Tibial nerve (tissue), 4 donors: Measurements from ENCODE around the gene SDR39U1. TPM values are rescaled to one million over a fixed set of nuclear protein-coding genes. Genes with fewer than 3 reads are reported as not detected.

Experiments used
- DNase-seq, 2 donors: peaks; one replicate each; pipeline ENCODE4 v3.0.0-alpha.2; 2019; ENCODE audit warnings: low spot score in 2 of 2
- H3K27ac ChIP-seq, 4 donors: fragments of 200-600 bp; sonication (generic) in 3 of 4; one replicate each; pipeline ENCODE4 v1.5.1; 2017 to 2019; ENCODE audit warnings: mild to moderate bottlenecking in 1 of 4
- H3K27me3 ChIP-seq, 2 donors: fragments of 200-600 bp; sonication (generic) in 1 of 2; one replicate each; pipeline versions ENCODE4 v1.5.1 to v1.6.0; 2017 to 2019
- H3K36me3 ChIP-seq, 3 donors: fragments of 200-600 bp; sonication (generic); one replicate each; pipeline ENCODE4 v1.5.1; 2018 to 2019
- H3K4me1 ChIP-seq, 4 donors: fragments of 200-600 bp; sonication (generic) in 3 of 4; one replicate each; pipeline ENCODE4 v1.5.1; 2017 to 2019
- H3K4me3 ChIP-seq, 4 donors: fragments of 200-600 bp; sonication (generic) in 3 of 4; one replicate each; pipeline ENCODE4 v1.5.1; 2017 to 2019; ENCODE audit warnings: mild to moderate bottlenecking in 1 of 4, moderate library complexity in 1 of 4
- H3K9me3 ChIP-seq, 4 donors: fragments of 200-600 bp; sonication (generic) in 3 of 4; one replicate each; pipeline ENCODE4 v1.5.1; 2017 to 2019
- CTCF ChIP-seq, 5 experiments: fragments of 200-600 bp in 3 of 5; fragments of 450-650 bp in 2 of 5; sonication (generic) in 3 of 5; IDR thresholded peaks; one replicate each; pipeline ENCODE4 v1.5.1; 2016 to 2019; ENCODE audit warnings: antibody characterized with exemption in 5 of 5, mild to moderate bottlenecking in 3 of 5, moderate library complexity in 2 of 5
- EP300 ChIP-seq, 2 donors: sonication (generic); formaldehyde crosslinking; IDR thresholded peaks; one replicate each; pipeline ENCODE4 v1.6.1; 2017; ENCODE audit warnings: antibody characterized with exemption in 2 of 2, mild to moderate bottlenecking in 1 of 2
- POLR2A ChIP-seq, 2 donors: fragments of 450-650 bp; IDR thresholded peaks; one replicate each; pipeline ENCODE4 v1.6.1; 2017; ENCODE audit warnings: antibody characterized with exemption in 2 of 2, mild to moderate bottlenecking in 2 of 2, moderate library complexity in 2 of 2
- WGBS, 2 donors: methylation state at CpG; one replicate each; pipeline ENCODE4 v1.1.5; 2018; 5-methylcytosine and 5-hydroxymethylcytosine counted together
- total RNA-seq, 4 donors: library from RNA; depleted of rRNA; stranded (reverse); fragments of >200 nt; gene quantifications; one replicate each; pipeline ENCODE4 v1.1.0, GENCODE V29; 2016

Gene SDR39U1
- total RNA-seq, 4 donors from 2014 or later = 37.9 to 64.9 (median 60.8) TPM

GRCh38 chr14:24407608-24408325 is 34.8 kb downstream of the SDR39U1 start:
- Histone ChIP-seq H3K4me1 (peaks cover 0 to 29% (median 10%) of the 10 kb centered on the region in 4 donors), H3K9me3 (no peaks in the 10 kb centered on the region), H3K36me3 (peaks cover 0 to 66% (median 0%) of the 10 kb centered on the region in 3 donors), H3K4me3 (no peak overlapping the region), H3K27me3 (no peaks in the 10 kb centered on the region), H3K27ac (no peak overlapping the region)
- TF ChIP-seq POLR2A (IDR thresholded peaks at IDR 0.05) (no peak), CTCF (IDR thresholded peaks at IDR 0.05) (no peak), EP300 (IDR thresholded peaks at IDR 0.05) (no peak)
- 90 to 94% methylated on average over 14 to 18 of the region's 18 CpGs for WGBS, 2 donors
- no peak for DNase-seq

- Histone ChIP-seq H3K27me3 (no peaks in the 10 kb centered on the region), H3K36me3 (peaks cover 0 to 54% (median 0%) of the 10 kb centered on the region in 3 donors), H3K4me3 (no peak overlapping the region), H3K9me3 (no peaks in the 10 kb centered on the region), H3K4me1 (peaks cover 0 to 39% (median 13%) of the 10 kb centered on the region in 4 donors), H3K27ac (no peak overlapping the region)
- TF ChIP-seq CTCF (IDR thresholded peaks at IDR 0.05) = no peak
- no peak for TF ChIP-seq POLR2A (IDR thresholded peaks at IDR 0.05)
- TF ChIP-seq EP300 (IDR thresholded peaks at IDR 0.05) = no peak
- 85 to 88% methylated on average over 6 of the region's 6 CpGs for WGBS, 2 donors
- DNase-seq = no peak
Observed at GRCh38 chr14:24406416-24406815, 36.2 kb downstream of the SDR39U1 start.

- peaks cover 0 to 55% (median 22%) of the 10 kb centered on the region in 4 donors for H3K4me1 ChIP-seq
- H3K27me3 ChIP-seq = no peaks in the 10 kb centered on the region
- DNase-seq = no peak
- no peak overlapping the region for H3K4me3 ChIP-seq
- H3K9me3 ChIP-seq = no peaks in the 10 kb centered on the region
- WGBS, 2 donors = 52 to 69% methylated on average over 4 of the region's 4 CpGs
- H3K36me3 ChIP-seq = peaks cover 0 to 38% (median 0%) of the 10 kb centered on the region in 3 donors
- no peak for TF ChIP-seq CTCF (IDR thresholded peaks at IDR 0.05)
- TF ChIP-seq EP300 (IDR thresholded peaks at IDR 0.05) = no peak
- TF ChIP-seq POLR2A (IDR thresholded peaks at IDR 0.05) = no peak
- no peak overlapping the region for H3K27ac ChIP-seq
Observed at GRCh38 chr14:24404814-24405213, 37.8 kb downstream of the SDR39U1 start.

- DNase-seq = no peak
- Histone ChIP-seq H3K4me3 (no peak overlapping the region), H3K4me1 (peaks cover 0 to 64% (median 27%) of the 10 kb centered on the region in 4 donors), H3K27ac (peak overlapping the region in 2 of 4 donors; percentile 41 to 89), H3K27me3 (no peaks in the 10 kb centered on the region), H3K36me3 (peaks cover 0 to 24% (median 0%) of the 10 kb centered on the region in 3 donors), H3K9me3 (no peaks in the 10 kb centered on the region)
- 31 to 40% methylated on average over 7 of the region's 7 CpGs for WGBS, 2 donors
- TF ChIP-seq EP300 (IDR thresholded peaks at IDR 0.05) = peak in 1 of 2 donors; percentile 51
- no peak for TF ChIP-seq CTCF (IDR thresholded peaks at IDR 0.05)
Observed at GRCh38 chr14:24403294-24403998, 39.1 kb downstream of the SDR39U1 start.
